GM18499 (cell line): ENCODE data around the gene BMPER.

ENCODE experiments used
- ATAC-seq: cut with Tn5 transposase; IDR thresholded peaks from one replicate; pipeline ENCODE4 v1.9.1; 2021; ENCODE audit warnings: moderate number of reproducible peaks; ENCODE audit not compliant: insufficient read depth, unreplicated experiment

The BMPER gene

GRCh38 chr7:34081935-34082334 is 176.6 kb downstream of the BMPER start:
- ATAC-seq: no peak

DNA sequence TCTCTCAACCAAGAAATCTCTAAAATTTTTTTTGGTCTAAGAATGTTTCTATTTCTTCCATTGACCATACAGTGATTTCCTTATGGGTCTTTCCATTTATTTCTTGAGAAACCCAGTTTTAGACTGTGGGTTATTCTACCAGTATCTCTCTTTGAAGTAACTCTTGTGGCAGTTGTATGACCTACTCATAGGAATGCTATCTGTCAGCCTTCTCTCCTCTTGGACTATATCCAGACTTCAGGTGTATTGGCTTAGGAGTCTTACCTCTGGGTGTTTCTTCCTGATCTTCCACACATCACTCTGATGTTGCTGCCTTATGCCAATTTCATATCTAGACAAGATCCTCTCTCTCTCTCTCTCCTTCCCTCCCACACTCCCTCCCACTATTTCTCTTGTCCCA is 178.1 kb downstream of the BMPER start:
- ATAC-seq: no peak

- no peak for ATAC-seq
Measured at GRCh38 chr7:34084651-34085050, 179.3 kb downstream of the BMPER start.

DNA sequence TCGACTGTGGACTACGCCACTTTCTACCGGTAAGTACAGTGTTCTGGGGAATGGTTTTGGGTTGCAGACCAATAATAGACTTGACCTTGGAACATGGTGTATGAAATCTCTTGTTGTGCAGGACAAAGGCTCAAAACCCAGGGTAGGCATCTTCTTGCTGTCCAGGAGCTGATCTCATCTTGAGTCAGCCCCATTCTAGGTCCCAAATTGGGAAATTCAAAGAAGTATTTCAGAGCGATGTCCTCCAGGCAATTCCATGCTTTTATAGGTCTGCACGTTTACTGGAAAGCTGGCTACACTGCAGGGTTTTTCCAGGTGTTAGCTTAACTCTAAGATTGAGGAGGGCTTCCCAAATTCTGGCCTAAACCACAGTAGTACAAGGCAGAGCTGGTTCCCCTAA is 180.7 kb downstream of the BMPER start:
- no peak for ATAC-seq

DNA sequence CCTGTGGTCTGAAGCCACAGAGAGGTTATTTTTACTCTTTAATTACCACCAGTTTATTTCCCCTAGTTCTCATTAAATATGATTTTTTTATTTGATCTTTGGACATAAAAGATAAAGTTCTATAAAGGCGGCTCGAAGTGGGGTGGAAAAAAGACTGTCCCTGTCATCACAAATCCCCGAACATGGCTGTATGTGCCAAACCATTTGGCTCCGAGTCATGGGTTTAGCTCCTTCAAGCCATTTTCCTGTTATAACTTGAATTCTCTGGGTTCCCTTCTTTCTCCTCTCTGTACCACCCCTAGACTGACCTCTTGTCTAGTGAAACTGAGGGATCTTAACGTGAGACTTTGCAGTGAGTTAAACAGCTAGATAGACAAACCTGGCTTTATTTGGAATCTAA is 181.6 kb downstream of the BMPER start:
- ATAC-seq: no peak

- ATAC-seq: no peak
Measured at GRCh38 chr7:34087892-34088891, 182.9 kb downstream of the BMPER start.

DNA sequence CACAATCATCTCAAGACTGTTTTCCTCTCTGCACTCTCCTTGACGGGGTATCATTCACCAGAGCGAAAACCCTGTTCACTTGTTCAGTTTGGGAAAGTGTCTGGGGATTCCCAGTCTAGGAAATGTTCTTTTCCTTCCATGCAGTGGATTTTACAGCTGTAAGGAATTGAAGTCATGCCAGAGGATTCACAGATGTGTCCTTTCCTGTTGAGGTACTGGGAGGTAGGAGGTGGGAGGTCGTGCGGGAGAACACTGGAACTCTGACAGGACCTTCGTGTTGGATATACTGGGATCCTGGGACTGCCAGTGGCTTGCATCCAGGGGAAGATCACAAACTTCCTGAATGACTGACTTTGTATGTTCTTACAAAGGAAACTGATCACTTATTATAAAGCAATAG is 185.5 kb downstream of the BMPER start:
- no peak for ATAC-seq

- ATAC-seq: no peak
Measured at GRCh38 chr7:34091321-34091917, 186.1 kb downstream of the BMPER start.

GRCh38 chr7:34093276-34093675 is 187.9 kb downstream of the BMPER start:
- ATAC-seq: no peak

GRCh38 chr7:34096198-34096651 is 190.9 kb downstream of the BMPER start:
- ATAC-seq: no peak

DNA sequence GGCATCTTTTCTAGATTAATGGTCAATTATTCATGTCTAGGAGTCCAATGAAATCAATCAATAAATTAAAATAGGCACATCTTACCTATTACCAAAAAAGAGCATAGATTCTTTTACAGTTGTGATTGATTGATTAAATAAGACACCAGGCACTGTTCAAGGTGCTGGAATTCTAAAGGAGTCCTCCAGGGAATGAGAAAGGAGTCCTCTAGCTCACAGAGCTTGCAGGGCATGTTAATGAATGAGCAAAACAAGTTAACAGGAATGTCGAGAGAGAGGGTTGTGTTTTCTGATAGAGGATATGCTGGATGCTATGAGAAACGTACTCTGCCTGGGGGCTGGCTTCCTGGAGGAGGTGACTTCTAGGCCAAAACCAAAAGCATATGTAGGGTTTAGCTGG is 191.4 kb downstream of the BMPER start:
- no peak for ATAC-seq

DNA sequence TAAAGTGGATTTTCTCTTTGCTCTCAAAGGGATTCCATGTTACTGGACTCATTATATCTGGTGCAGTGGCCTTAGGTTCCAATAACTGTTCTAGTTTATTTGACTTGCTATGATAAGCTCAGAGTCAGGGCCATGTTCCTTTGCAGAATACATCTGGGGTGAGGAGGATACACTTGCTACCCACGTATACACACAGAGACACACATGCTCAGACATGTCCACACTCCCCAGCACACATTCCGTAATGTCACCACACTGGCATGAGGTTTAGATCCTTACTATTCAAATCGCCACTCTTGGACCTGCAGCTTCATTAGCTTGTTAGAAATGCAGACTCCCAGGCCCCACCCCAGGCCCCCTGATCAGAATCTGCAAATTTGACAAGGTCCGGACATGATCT is 195.3 kb downstream of the BMPER start:
- no peak for ATAC-seq

DNA sequence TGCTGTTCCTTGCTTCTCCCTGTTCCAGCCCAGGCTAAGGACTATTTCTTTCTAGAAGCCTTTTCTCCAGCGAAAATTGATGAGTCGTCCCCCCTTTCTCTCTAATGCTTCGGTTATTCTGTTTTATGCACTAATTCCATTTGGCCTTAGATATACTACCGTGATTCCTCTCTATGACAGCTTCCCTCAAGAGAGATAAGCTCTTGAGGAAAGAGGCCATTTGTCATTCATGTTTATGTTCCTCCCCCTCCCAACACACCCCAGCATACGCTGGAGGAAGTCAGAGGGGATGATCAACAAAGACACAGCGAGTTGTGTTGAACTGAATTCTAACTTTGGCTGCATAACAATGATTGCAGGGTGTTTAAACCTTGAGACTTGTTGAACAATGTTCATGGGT is 198.8 kb downstream of the BMPER start:
- no peak for ATAC-seq

- no peak for ATAC-seq
Measured at GRCh38 chr7:34104992-34105391, 199.7 kb downstream of the BMPER start.

DNA sequence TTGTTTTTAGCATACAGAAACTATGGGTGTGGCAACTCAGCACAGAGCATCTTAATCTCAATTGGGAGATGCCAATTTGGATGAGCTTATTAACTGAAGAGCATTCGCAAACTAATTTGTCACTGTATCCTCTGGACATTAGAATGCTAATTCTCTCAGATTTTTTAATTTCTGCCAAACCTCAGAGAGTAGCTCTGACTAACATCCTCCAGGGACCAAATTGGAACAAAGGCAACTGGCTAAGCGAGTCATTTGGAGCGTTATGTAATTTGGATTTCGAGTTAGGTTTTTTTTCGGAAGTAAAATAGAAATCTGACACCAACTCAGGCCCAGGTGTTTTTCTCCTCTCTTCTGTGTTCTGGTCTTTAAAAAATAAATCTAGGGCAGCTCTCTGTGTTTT is 201.9 kb downstream of the BMPER start:
- ATAC-seq: no peak

GRCh38 chr7:34108165-34108564 is 202.8 kb downstream of the BMPER start:
- ATAC-seq: no peak

DNA sequence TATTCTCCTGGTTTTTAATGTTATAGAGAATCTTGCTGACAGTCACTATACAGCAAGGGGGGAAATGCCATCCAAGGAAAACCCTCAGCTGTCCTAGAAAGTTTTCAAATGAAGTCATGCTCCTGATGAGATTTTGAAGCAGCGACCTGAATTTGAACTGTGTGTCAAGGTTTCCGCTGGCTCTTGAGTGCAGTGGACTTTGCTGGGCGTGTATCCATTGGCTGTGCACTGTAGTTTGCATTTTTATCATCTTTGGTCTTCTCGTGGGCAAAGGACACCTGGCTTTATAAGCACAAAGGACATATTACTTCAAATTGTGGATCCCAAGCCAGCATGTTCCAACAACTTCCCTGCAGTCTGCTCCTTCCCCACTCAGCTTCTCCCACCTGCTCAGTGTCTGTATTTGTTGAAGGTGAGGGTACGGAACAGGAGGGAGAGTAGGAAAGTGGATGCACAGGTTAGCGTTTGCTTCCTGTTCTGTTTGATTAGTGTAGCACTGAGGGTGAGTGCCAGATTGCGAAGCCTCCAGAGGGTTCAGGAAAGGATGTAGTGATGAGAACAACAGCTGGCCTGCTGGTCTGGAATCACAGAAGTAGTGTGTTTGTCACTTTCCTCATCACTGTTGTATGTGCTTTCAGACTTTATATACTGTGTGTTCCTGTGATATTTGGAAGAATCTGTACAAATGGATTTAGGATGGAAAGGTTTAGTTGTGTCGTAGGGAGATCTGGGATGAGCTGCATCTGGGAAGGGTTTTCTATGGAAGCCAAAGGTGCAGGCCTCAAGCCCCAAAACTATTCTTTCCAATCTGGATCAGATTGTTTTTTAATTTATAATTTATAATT is 204.8 kb downstream of the BMPER start:
- no peak for ATAC-seq

DNA sequence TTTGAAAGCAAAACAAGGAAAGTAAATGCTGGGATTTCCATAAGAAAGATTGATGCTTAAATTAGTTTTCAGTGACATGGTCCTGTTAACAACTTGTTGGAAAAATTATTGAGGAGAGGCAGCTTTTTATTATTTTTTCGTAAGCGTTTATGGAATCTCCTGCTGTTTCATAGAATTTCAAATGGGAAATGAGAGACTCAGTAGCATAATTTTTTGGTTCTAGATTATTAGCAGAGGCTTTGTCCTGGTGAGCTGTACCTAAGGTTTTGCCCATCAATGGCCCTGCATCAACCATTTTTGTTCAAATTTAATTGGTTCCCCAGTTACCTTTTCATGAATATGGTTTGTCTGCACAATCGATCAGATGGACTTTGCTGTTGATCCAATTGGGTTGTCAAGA is 205.7 kb downstream of the BMPER start:
- no peak for ATAC-seq

DNA sequence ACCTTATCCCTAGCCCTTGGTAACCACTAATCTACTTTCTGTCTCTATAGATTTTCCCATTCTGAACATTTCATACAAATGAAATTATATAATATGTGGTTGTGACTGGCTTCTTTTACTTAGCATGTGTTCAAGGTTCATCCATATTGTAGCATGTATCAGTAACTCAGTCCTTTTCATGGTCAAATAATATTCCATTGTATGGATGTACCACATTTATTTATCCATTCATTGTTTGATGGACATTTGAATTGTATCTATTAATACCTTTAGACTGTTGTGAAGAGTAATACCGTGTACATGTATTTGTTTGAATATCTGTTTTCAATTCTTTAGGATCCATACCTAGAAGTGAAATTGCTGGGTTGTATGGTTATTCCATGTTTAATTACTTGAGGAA is 210.2 kb downstream of the BMPER start:
- no peak for ATAC-seq

- ATAC-seq: no peak
Measured at GRCh38 chr7:34117573-34117972, 212.2 kb downstream of the BMPER start.

GRCh38 chr7:34121366-34121765 is 216.0 kb downstream of the BMPER start:
- ATAC-seq: no peak
